Astrocyte (in vitro differentiated cells and primary cell): ENCODE measurements around the gene CLCF1. TPM values are rescaled to one million over a fixed set of nuclear protein-coding genes. Genes with fewer than 3 reads are reported as not detected.

Experiments used
- DNase-seq: peaks from one replicate; pipeline ENCODE4 v3.0.0-alpha.2; 2010; ENCODE audit warnings: low read depth
- FAIRE-seq: peaks from 2 replicates; lab custom pipeline; 2011; peaks lifted over from hg19 to GRCh38; lab: Jason Lieb, UNC
- H2AFZ ChIP-seq: 2 replicates; pipeline ENCODE4 v1.6.0; 2012; ENCODE audit warnings: low read depth, low read length, inconsistent platforms
- H3K27ac ChIP-seq: 2 replicates; pipeline ENCODE4 v1.5.1; 2011; ENCODE audit warnings: low read depth, low read length, inconsistent platforms
- H3K27me3 ChIP-seq: 2 replicates; pipeline ENCODE4 v1.6.0; 2011; ENCODE audit warnings: low read length, inconsistent platforms; ENCODE audit not compliant: insufficient read depth
- H3K36me3 ChIP-seq: 2 replicates; pipeline ENCODE4 v1.5.1; 2011; ENCODE audit warnings: low read length, inconsistent platforms; ENCODE audit not compliant: insufficient read depth
- H3K4me1 ChIP-seq: 2 replicates; pipeline ENCODE4 v1.5.1; 2011; ENCODE audit warnings: low read length, inconsistent platforms; ENCODE audit not compliant: insufficient read depth
- H3K4me2 ChIP-seq: 2 replicates; pipeline ENCODE4 v1.6.0; 2012; ENCODE audit warnings: low read length, inconsistent platforms
- H3K4me3 ChIP-seq: 2 replicates; pipeline ENCODE4 v1.5.1; 2011; ENCODE audit warnings: low read depth, mild to moderate bottlenecking, low read length, inconsistent platforms; ENCODE audit not compliant: insufficient read depth
- H3K79me2 ChIP-seq: 2 replicates; pipeline ENCODE4 v1.6.0; 2012; ENCODE audit warnings: mild to moderate bottlenecking, low read length, inconsistent platforms; ENCODE audit not compliant: insufficient read depth
- H3K9ac ChIP-seq: 2 replicates; pipeline ENCODE4 v1.6.0; 2012; ENCODE audit warnings: mild to moderate bottlenecking, low read length, inconsistent platforms
- H3K9me3 ChIP-seq: 2 replicates; pipeline ENCODE4 v1.5.1; 2012; ENCODE audit warnings: low read depth, mild to moderate bottlenecking, low read length, inconsistent platforms; ENCODE audit not compliant: insufficient read depth
- H4K20me1 ChIP-seq: 2 replicates; pipeline ENCODE4 v1.6.0; 2012; ENCODE audit warnings: low read length, inconsistent platforms; ENCODE audit not compliant: insufficient read depth
- H3K27ac Mint-ChIP-seq: one replicate; pipeline ENCODE4 v1.8.0; 2021; ENCODE audit warnings: mild to moderate bottlenecking, mixed read lengths; ENCODE audit not compliant: unreplicated experiment
- H3K27me3 Mint-ChIP-seq: one replicate; pipeline ENCODE4 v1.8.0; 2021; ENCODE audit warnings: low read depth, mixed read lengths; ENCODE audit not compliant: unreplicated experiment
- H3K36me3 Mint-ChIP-seq: one replicate; pipeline ENCODE4 v1.8.0; 2021; ENCODE audit warnings: low read depth, mixed read lengths; ENCODE audit not compliant: unreplicated experiment
- H3K4me1 Mint-ChIP-seq: one replicate; pipeline ENCODE4 v1.8.0; 2021; ENCODE audit warnings: low read depth, mixed read lengths; ENCODE audit not compliant: unreplicated experiment
- H3K4me3 Mint-ChIP-seq: one replicate; pipeline ENCODE4 v1.8.0; 2021; ENCODE audit warnings: mild to moderate bottlenecking, moderate library complexity, mixed read lengths; ENCODE audit not compliant: unreplicated experiment
- H3K9me3 Mint-ChIP-seq: one replicate; pipeline ENCODE4 v1.8.0; 2021; ENCODE audit warnings: mild to moderate bottlenecking, mixed read lengths; ENCODE audit not compliant: unreplicated experiment
- EZH2 ChIP-seq: IDR thresholded peaks from 2 replicates; pipeline ENCODE4 v1.6.1; 2012; ENCODE audit warnings: mild to moderate bottlenecking, low read length, inconsistent platforms; ENCODE audit not compliant: insufficient read depth
- total RNA-seq: library from RNA; stranded (reverse); gene quantifications from 2 replicates; pipeline ENCODE4 v1.2.1, GENCODE V29; 2021
- TF ChIP-seq, protein P1 (sequence below): IDR thresholded peaks from 2 replicates; pipeline ENCODE4 v1.5.1; 2011; ENCODE audit warnings: low read depth, mild to moderate bottlenecking, inconsistent platforms, low read length, moderate library complexity; ENCODE audit not compliant: insufficient read depth

The CLCF1 gene
- total RNA-seq, 1 donor from 2014 or later = 17.6 TPM

DNA sequence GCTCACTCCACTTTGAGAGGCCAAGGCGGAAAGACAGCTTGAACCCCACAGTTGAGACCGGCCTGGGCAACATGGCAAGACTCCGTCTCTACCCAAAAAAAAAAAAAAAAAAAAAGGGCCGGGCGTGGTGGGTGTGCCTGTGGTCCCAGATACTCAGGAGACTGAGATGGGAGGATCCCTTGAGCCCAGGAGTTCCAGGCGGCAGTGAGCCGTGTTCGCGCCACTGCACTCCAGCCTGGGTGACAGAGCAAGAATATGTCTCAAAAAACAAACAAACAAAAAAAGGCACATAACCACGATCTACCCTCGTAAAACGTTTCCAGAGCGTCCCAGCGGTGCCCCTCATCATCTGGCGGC lies 17.5 kb upstream of the CLCF1 start:
- H3K4me1 ChIP-seq = peaks cover 10% of the 10 kb centered on the region
- Mint-ChIP-seq H3K9me3 (no peaks in the 10 kb centered on the region), H3K4me1 (peaks cover 10% of the 10 kb centered on the region), H3K27ac (peak overlapping the region; percentile 78), H3K36me3 (peaks cover 4% of the 10 kb centered on the region), H3K4me3 (peak overlapping the region; percentile 90), H3K27me3 (no peaks in the 10 kb centered on the region)
- DNase-seq (no peak), FAIRE-seq (no peak)
- H4K20me1 ChIP-seq = peaks cover 11% of the 10 kb centered on the region
- no peaks in the 10 kb centered on the region for H3K27me3 ChIP-seq
- H3K9me3 ChIP-seq = no peaks in the 10 kb centered on the region
- TF ChIP-seq, protein P1, sequence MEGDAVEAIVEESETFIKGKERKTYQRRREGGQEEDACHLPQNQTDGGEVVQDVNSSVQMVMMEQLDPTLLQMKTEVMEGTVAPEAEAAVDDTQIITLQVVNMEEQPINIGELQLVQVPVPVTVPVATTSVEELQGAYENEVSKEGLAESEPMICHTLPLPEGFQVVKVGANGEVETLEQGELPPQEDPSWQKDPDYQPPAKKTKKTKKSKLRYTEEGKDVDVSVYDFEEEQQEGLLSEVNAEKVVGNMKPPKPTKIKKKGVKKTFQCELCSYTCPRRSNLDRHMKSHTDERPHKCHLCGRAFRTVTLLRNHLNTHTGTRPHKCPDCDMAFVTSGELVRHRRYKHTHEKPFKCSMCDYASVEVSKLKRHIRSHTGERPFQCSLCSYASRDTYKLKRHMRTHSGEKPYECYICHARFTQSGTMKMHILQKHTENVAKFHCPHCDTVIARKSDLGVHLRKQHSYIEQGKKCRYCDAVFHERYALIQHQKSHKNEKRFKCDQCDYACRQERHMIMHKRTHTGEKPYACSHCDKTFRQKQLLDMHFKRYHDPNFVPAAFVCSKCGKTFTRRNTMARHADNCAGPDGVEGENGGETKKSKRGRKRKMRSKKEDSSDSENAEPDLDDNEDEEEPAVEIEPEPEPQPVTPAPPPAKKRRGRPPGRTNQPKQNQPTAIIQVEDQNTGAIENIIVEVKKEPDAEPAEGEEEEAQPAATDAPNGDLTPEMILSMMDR = no peak
- no peak for TF ChIP-seq EZH2
- H3K36me3 ChIP-seq = no peaks in the 10 kb centered on the region
- H3K27ac ChIP-seq = peak overlapping the region; percentile 72
- peak overlapping the region; percentile 97 for H3K4me2 ChIP-seq
- H3K79me2 ChIP-seq = peaks cover 14% of the 10 kb centered on the region
- H2AFZ ChIP-seq = peak overlapping the region; percentile 91
- H3K9ac ChIP-seq = peak overlapping the region; percentile 85
- H3K4me3 ChIP-seq = peak overlapping the region; percentile 74

DNA sequence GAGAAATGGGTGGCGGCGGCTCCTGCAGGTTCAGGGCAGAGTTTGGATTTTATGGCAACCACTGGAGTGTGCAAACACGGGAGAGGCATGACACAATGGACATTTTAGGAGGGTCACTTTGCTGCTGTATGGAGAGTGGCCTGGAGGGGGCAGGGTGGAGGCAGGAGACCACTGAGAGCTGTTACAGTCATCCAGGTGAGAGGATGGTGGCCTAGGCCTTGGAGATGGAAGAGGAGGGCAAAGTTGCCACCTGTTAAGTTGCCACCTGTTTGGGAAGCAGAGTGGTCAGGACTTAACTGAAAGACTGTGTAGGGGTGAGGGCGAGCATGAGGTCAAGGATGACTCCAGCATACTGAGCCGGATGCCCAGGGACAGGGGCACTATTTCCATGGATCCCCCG lies 16.1 kb upstream of the CLCF1 start:
- H2AFZ ChIP-seq = no peak overlapping the region
- H3K9ac ChIP-seq = no peak overlapping the region
- no peak overlapping the region for H3K4me2 ChIP-seq
- H3K4me1 Mint-ChIP-seq = peaks cover 22% of the 10 kb centered on the region
- no peaks in the 10 kb centered on the region for H3K9me3 ChIP-seq
- peaks cover 4% of the 10 kb centered on the region for H3K36me3 Mint-ChIP-seq
- peak overlapping the region; percentile 12 for H3K27ac Mint-ChIP-seq
- DNase-seq (no peak), FAIRE-seq (no peak)
- no peaks in the 10 kb centered on the region for H3K27me3 Mint-ChIP-seq
- peaks cover 3% of the 10 kb centered on the region for H3K27me3 ChIP-seq
- peaks cover 19% of the 10 kb centered on the region for H3K4me1 ChIP-seq
- H3K4me3 ChIP-seq = no peak overlapping the region
- no peak overlapping the region for H3K27ac ChIP-seq
- H3K4me3 Mint-ChIP-seq = peak overlapping the region; percentile 75
- no peaks in the 10 kb centered on the region for H3K9me3 Mint-ChIP-seq
- no peaks in the 10 kb centered on the region for H3K36me3 ChIP-seq
- H3K79me2 ChIP-seq = peaks cover 14% of the 10 kb centered on the region
- peaks cover 11% of the 10 kb centered on the region for H4K20me1 ChIP-seq
- no peak for TF ChIP-seq EZH2
- TF ChIP-seq, protein P1 = peak; percentile 38

DNA sequence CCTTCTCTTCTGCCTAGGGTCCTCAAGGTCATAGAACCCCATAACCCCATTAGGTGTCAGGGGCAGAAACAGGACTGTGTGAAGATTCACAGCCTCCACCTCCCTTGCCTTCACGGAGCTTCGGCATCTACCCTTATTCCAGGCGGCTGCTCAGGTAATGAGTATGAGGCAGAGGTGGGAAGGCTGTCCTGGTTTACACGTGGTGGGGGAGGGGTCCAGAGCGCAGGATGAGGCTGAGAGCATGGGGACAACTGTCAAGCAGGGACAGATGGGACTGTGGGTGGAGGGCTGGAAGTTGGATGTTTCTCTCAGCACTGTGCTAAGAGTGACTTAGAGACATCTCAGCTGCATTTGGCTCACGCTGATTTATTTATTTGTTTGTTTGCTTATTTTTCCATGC lies 14.1 kb upstream of the CLCF1 start:
- H3K4me1 ChIP-seq = peaks cover 17% of the 10 kb centered on the region
- Mint-ChIP-seq H3K27ac (no peak overlapping the region), H3K36me3 (no peaks in the 10 kb centered on the region), H3K27me3 (no peaks in the 10 kb centered on the region), H3K4me3 (peak overlapping the region; percentile 30), H3K4me1 (peaks cover 20% of the 10 kb centered on the region), H3K9me3 (no peaks in the 10 kb centered on the region)
- no peak overlapping the region for H3K4me2 ChIP-seq
- H3K27ac ChIP-seq = no peak overlapping the region
- H3K79me2 ChIP-seq = peaks cover 10% of the 10 kb centered on the region
- peaks cover 3% of the 10 kb centered on the region for H3K27me3 ChIP-seq
- no peak for DNase-seq
- FAIRE-seq = no peak
- H3K36me3 ChIP-seq = no peaks in the 10 kb centered on the region
- H3K4me3 ChIP-seq = no peak overlapping the region
- H3K9me3 ChIP-seq = no peaks in the 10 kb centered on the region
- TF ChIP-seq, protein P1 = no peak
- no peak for TF ChIP-seq EZH2
- peaks cover 8% of the 10 kb centered on the region for H4K20me1 ChIP-seq
- no peak overlapping the region for H3K9ac ChIP-seq
- no peak overlapping the region for H2AFZ ChIP-seq
